NCI-H146 treated with DMSO at 0.1 percent for 48 hours (cell line): ENCODE measurements around the gene CLEC1A.

ENCODE experiments used
- DNase-seq: peaks from one replicate; lab custom pipeline; 2025; ENCODE audit not compliant: unreplicated experiment; lab: John Stamatoyannopoulos, UW

Gene CLEC1A

GRCh38 chr12:10098791-10099190 lies at the start of gene CLEC1A:
CLEC1A (minus strand) TSS chr12:10098985; CDS start chr12:10098922, 63 bp downstream.
- DNase-seq: no peak

- DNase-seq: no peak
These were observed 49.1 kb upstream of the CLEC1A start for GRCh38 chr12:10147714-10148403.

- no peak for DNase-seq
These were observed 44.3 kb upstream of the CLEC1A start for GRCh38 chr12:10142976-10143589.

GRCh38 chr12:10140001-10140400 lies 41.2 kb upstream of the CLEC1A start:
- DNase-seq: peak; percentile 35

GRCh38 chr12:10136637-10137205 lies 37.9 kb upstream of the CLEC1A start:
- DNase-seq: no peak

GRCh38 chr12:10135126-10135525 lies 36.3 kb upstream of the CLEC1A start:
- DNase-seq: no peak

- DNase-seq: no peak
These were observed 34.1 kb upstream of the CLEC1A start for GRCh38 chr12:10132850-10133370.

GRCh38 chr12:10131111-10131690 lies 32.4 kb upstream of the CLEC1A start:
- DNase-seq: no peak

- no peak for DNase-seq
These were observed 31.3 kb upstream of the CLEC1A start, which contains the start of gene CLEC7A for GRCh38 chr12:10130042-10130441. CLEC7A (minus strand) TSS chr12:10130199; CDS start chr12:10130082, 117 bp downstream.

- no peak for DNase-seq
These were observed 29.9 kb upstream of the CLEC1A start for GRCh38 chr12:10128687-10129086.

GRCh38 chr12:10126413-10126812 lies 27.6 kb upstream of the CLEC1A start:
- no peak for DNase-seq

GRCh38 chr12:10122689-10123088 lies 23.9 kb upstream of the CLEC1A start:
- DNase-seq: no peak

GRCh38 chr12:10121278-10121677 lies 22.5 kb upstream of the CLEC1A start:
- DNase-seq: no peak

- DNase-seq: no peak
These were observed 20.3 kb upstream of the CLEC1A start for GRCh38 chr12:10119066-10119465.

GRCh38 chr12:10115890-10116289 lies 17.1 kb upstream of the CLEC1A start:
- DNase-seq: peak; percentile 44

- peak; percentile 37 for DNase-seq
These were observed 16.5 kb upstream of the CLEC1A start for GRCh38 chr12:10115311-10115710.

- no peak for DNase-seq
These were observed 15.1 kb upstream of the CLEC1A start for GRCh38 chr12:10113920-10114319.

GRCh38 chr12:10113075-10113474 lies 14.3 kb upstream of the CLEC1A start:
- no peak for DNase-seq

- DNase-seq: peak; percentile 29
These were observed 12.7 kb upstream of the CLEC1A start for GRCh38 chr12:10111451-10111850.

GRCh38 chr12:10110256-10110844 lies 11.6 kb upstream of the CLEC1A start:
- no peak for DNase-seq

GRCh38 chr12:10102322-10102721 lies 3.5 kb upstream of the CLEC1A start:
- DNase-seq: no peak
